Measurements from ENCODE around the gene CFAP58. TPM values are rescaled to one million over a fixed set of nuclear protein-coding genes. Genes with fewer than 3 reads are reported as not detected.

Gene CFAP58
- polyA plus RNA-seq, 4 donors = 0.27 to 0.95 (median 0.72) TPM

GRCh38 chr10:104472957-104473745 is 119.5 kb downstream of the CFAP58 start:
- no peak for DNase-seq (ENCODE audit: low read depth in 4 of 4, low spot score in 3 of 4)

GRCh38 chr10:104478380-104478779 is 124.7 kb downstream of the CFAP58 start:
- DNase-seq (ENCODE audit: low read depth in 4 of 4, low spot score in 3 of 4) = no peak

- DNase-seq (ENCODE audit: low read depth in 4 of 4, low spot score in 3 of 4) = no peak
Observed at GRCh38 chr10:104479906-104480593, 126.4 kb downstream of the CFAP58 start.

GRCh38 chr10:104480797-104481196 is 127.2 kb downstream of the CFAP58 start:
- DNase-seq (ENCODE audit: low read depth in 4 of 4, low spot score in 3 of 4) = no peak

GRCh38 chr10:104483582-104483981 is 129.9 kb downstream of the CFAP58 start:
- no peak for DNase-seq (ENCODE audit: low read depth in 4 of 4, low spot score in 3 of 4)

- DNase-seq (ENCODE audit: low read depth in 4 of 4, low spot score in 3 of 4) = no peak
Observed at GRCh38 chr10:104485632-104486031, 132.0 kb downstream of the CFAP58 start.

- DNase-seq (ENCODE audit: low read depth in 4 of 4, low spot score in 3 of 4) = no peak
Observed at GRCh38 chr10:104486803-104487202, 133.2 kb downstream of the CFAP58 start.

GRCh38 chr10:104487794-104488438 is 134.3 kb downstream of the CFAP58 start:
- DNase-seq (ENCODE audit: low read depth in 4 of 4, low spot score in 3 of 4) = no peak

- DNase-seq (ENCODE audit: low read depth in 4 of 4, low spot score in 3 of 4) = no peak
Observed at GRCh38 chr10:104488439-104488832, 134.8 kb downstream of the CFAP58 start.

- DNase-seq (ENCODE audit: low read depth in 4 of 4, low spot score in 3 of 4) = no peak
Observed at GRCh38 chr10:104492329-104492940, 138.8 kb downstream of the CFAP58 start.

GRCh38 chr10:104498347-104499081 is 144.9 kb downstream of the CFAP58 start:
- no peak for DNase-seq (ENCODE audit: low read depth in 4 of 4, low spot score in 3 of 4)

GRCh38 chr10:104501449-104501848 is 147.8 kb downstream of the CFAP58 start:
- no peak for DNase-seq (ENCODE audit: low read depth in 4 of 4, low spot score in 3 of 4)

GRCh38 chr10:104501864-104502579 is 148.4 kb downstream of the CFAP58 start:
- no peak for DNase-seq (ENCODE audit: low read depth in 4 of 4, low spot score in 3 of 4)

- DNase-seq (ENCODE audit: low read depth in 4 of 4, low spot score in 3 of 4) = no peak
Observed at GRCh38 chr10:104502907-104503306, 149.3 kb downstream of the CFAP58 start.

Other genes starting within 250 kb of the CFAP58 start
- gene SFR1, start 231.7 kb upstream of the CFAP58 start, polyA plus RNA-seq (ENCODE audit: insufficient read length in 4 of 4) = 10 to 100 TPM in 3 of 4 donors, 1 to 10 TPM in 1; 8.4 to 11.8 (median 11.2) TPM
- 10 to 100 TPM in 3 of 4 donors, 1 to 10 TPM in 1; 2.5 to 24.9 (median 15.9) TPM for gene CFAP43, start 121.5 kb upstream of the CFAP58 start, polyA plus RNA-seq (ENCODE audit: insufficient read length in 4 of 4)
- 100 to 1,000 TPM in 1 of 4 donors, 10 to 100 TPM in 3; 51.5 to 101 (median 94.1) TPM for gene GSTO1, start 98.9 kb upstream of the CFAP58 start, polyA plus RNA-seq (ENCODE audit: insufficient read length in 4 of 4)
- gene GSTO2, start 84.6 kb upstream of the CFAP58 start, polyA plus RNA-seq (ENCODE audit: insufficient read length in 4 of 4) = 10 to 100 TPM; 13.2 to 40.2 (median 27.5) TPM
- gene ITPRIP, start 15.4 kb upstream of the CFAP58 start, polyA plus RNA-seq (ENCODE audit: insufficient read length in 4 of 4) = 10 to 100 TPM in 3 of 4 donors, 1 to 10 TPM in 1; 9.4 to 25.6 (median 11.1) TPM